GM18870 (cell line): ENCODE measurements around the gene HNRNPLL.
A peak's percentile ranks its signal among the peaks of the same experiment; 100 is the strongest.
"Not testable (repeated sequence)": the region's sequence is repeated elsewhere in the genome, so short reads cannot be mapped to it uniquely, and the experiment has no call there.

ENCODE experiments used
- ATAC-seq: cut with Tn5 transposase; IDR thresholded peaks from one replicate; pipeline ENCODE4 v1.9.1; 2021; ENCODE audit warnings: moderate library complexity; ENCODE audit not compliant: unreplicated experiment

HNRNPLL gene

DNA sequence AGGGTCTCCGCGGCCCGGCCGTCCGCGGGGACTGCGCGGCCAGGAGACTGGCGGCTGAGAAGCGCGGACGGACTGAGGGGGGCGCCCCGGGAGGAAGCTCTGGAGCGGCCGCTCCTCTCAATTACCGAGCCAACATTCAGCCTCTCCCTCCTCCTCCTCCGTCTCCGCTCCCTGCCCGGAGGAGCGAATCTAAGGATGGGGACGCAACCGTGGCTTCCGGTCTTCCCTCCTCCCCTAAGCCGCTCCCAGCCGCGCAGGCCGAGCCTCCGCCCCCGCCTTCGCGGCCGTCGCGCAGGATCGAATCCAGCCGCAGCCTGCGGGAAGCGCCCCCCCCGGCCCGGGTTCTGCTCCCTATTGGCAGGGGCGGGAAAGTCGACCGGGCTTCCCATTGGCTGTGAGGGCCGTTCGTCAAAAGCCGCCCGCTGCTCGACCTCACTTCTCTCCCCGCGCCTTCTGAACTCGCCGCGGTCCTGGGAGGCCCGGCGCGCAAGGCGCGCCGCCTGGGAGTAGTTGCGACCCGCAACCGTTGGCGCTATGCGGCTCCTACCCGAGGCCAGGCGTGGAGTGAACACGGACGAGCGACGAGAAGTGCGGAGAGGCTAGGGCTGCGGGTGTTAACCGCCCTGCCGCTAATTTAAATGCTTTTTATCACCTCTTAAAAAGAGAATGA, at the start of gene HNRNPLL:
TSS of gene HNRNPLL (minus strand) at position 197 of the 670 bp plus-strand sequence. CDS start 302 bp downstream, outside the sequence.
- ATAC-seq: no peak

DNA sequence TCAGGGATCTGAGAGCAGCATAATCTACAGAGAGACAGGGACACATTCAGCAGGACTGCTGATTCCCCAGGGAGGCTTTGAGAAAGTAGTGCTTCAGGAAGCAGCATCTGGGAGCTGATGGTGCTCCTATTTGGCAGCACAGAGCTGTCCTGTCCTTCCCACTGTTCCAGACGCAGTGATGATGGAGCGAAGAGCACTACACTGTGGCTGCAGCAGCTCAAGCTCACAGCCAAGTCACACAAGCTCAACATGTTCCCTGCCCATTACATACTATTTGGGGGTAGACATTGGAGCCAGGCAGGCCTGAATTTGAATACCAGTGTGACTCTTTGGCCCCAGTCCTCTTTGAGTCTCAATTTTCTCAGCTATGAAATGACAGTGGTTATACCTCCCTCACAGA, 48.0 kb upstream of the HNRNPLL start:
- ATAC-seq: no peak

DNA sequence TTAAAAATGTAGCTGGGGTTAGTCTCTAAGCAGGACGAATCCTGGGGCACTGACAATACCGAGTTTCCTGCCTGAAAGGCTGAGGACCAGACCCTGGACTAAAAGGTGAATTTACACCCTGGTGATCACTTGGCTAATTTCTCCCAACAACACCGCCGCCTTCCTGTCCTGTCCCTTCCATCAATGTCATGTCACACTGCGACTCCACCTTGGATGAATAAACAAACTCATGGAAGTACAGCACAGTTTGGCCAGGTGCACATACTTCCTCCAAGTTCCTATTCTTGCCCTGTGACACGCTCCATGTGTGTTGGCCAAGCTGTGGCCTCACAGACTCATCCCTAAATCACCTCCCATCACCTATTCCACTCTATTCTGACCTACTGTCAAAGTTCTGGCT, 47.3 kb upstream of the HNRNPLL start:
- ATAC-seq: no peak

DNA sequence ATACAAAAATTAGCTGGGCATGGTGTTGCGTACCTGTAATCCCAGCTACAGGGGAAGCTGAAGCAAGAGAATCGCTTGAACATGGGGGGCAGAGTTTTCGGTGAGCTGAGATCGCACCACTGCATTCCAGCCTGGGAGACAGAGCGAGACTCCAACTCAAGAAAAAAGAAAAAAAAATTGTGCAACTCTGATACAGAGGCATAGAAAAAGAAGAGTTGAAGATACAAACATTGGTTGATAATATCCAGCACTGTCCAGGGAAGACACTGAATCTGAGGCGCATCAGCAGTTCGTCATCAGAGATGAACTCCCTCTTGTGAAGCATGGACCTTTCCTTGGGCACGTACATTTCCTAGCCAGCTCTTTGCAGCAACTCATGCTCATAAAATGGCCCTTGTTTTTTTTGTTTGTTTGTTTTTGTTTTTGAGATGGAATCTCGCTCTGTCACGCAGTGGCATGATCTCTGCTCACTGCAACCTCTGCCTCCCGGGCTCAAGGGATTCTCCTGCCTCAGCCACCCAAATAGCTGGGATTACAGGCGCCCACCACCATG, 46.5 kb upstream of the HNRNPLL start:
- no peak for ATAC-seq

DNA sequence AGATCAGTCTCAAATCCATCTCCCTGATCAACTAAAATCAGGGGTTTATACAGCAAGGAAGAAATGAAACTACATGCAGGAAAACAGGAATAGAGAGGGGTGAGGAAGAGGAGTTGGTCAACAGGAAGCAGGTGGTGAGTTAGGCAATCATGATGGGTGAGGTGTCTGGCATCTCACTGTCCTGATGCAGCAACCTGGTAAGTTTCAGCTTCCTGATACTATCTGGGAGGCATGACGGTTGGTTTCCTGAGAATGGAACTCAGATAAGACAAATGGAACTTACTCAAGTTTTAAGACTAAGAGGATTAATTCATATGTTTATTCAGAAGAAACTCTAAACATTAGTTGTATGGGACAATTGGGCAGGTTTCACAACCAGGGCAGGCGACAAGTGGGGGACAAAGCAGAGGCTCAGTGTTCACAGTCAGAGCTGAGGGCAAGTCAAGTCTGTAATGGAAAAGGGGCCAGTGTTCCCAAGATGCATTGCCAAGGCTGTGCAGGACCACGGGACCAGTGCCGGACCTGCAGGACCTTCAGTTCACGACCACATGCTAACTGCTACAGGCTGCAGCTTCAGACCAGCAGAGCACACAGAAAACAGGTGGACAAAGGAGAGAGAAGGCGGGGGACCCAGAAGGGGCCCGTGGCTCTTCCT, 45.5 kb upstream of the HNRNPLL start:
- no peak for ATAC-seq

DNA sequence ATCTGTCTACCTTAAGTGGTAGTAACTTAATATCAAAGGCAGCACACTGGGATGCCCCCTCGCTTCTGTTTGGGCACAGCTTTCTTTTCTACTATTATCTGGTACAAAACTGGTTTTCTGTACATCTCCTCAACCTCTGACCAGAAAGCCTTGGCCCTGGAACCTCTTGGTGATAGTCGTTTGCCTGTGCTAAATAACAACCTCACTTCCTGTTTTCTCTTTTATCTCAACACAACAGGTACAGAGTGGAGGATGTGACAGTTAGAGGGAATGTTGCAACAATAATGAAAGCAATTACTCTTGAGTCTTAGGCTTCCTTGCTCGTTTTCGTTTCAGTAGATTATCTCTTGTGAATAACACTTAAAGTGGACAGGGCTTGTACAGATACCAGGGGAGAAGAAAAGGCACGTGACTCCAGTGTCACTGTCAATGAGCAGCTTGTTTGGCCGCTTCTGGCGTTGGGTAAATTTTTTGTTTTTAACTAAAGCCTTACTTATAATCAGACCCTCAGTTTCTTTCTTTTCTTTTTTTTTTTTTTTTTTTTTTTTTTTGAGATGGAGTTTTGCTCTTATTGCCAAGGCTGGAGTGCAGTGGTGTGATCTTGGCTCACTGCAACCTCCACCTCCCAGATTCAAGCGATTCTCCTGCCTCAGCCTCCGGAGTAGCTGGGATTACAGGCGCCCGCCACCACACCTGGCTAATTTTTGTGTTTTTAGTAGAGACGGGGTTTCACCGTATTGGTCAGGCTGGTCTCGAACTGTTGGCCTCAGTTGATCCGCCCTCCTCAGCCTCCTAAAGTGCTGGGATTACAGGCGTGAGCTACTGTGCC, 41.2 kb upstream of the HNRNPLL start:
- ATAC-seq: not testable (repeated sequence)

DNA sequence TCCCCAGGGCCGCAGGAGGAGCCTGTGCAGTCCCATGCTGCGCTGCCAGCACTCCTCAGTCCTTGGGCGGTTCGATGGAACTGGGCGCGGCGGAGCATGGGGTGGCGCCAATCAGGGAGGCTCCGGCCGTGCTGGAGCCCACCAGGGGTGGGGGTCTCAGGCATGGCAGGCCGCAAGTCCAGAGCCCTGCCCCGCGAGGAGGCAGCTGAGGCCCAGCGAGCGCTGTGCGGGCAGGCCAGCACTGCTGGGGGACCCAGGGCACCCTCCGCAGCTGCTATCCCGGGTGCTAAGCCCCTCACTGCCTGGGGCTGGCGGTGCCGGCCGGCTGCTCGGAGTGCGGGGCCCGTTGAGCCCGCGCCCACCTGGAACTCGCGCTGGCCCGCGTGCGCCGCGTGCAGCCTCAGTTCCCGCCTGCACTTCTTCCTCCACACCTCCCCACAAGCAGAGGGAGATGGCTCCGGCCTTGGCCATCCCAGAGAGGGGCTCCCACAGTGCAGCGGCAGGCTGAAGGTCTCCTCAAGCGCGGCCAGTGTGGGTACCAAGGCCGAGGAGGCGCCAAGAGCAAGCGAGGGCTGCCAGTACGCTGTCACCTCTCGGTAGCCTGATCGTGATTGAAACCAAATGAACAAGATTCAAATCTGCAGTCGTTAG, 40.4 kb upstream of the HNRNPLL start:
- no peak for ATAC-seq

DNA sequence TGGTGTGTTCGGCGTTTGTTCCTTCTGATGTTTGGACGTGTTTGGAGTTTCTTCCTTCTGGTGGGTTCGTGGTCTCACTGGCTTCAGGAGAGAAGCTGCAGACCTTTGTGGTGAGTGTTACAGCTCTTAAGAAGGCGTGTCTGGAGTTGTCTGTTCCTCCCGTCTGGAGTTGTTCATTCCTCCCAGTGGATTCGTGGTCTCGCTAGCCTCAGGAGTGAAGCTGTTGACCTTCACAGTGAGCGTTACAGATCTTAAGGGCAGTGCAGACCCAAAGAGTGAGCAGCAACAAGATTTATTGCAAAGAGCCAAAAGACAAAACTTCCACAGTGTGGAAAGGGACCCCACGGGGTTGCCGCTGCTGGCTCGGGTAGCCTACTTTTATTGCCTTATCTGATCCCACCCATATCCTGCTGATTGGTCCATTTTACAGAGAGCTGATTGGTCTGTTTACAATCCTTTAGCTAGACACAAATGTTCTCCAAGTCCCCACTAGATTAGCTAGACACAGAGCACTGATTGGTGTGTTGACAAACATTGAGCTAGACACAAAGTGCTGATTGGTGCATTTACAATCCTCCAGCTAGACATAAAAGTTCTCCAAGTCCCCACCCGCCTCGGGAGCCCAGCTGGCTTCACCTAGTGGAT, 39.8 kb upstream of the HNRNPLL start:
- ATAC-seq: not testable (repeated sequence)

DNA sequence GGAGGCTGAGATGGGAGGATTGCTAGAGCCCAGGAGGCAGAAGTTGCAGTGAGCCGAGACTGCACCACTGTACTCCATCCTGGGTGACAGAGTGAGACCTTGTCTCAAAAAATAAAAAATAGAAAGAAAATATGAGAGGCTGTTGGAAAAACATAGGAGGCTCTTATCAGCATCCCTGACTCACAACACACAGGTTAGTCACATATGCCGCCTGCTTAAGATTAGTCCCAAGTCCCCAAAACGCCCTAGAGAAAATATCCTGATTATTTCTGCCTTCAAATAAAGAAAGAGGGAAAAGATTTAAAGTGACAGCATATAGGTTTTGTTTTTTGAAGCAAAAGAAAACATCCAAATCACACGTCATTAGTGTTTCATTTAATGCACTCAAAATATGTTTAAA, 33.3 kb upstream of the HNRNPLL start:
- ATAC-seq: no peak

DNA sequence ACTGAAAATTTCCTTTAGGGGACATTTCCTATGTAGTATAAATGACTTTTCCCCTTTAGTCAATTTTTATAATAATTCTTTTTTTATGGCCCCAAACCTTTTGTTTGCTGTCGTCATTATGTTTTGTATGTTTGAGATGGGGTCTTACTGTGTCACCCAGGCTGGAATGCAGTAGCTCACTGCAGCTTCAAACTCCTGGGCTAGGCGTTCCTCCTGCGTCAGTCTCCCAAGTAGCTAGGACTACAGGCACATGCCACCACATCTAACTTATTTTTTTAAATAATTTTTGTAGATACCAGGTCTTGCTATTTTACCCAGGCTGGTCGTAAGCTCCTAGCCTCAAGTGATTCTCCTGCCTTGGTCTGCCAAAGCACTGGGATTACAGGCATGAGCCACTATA, 32.4 kb upstream of the HNRNPLL start:
- ATAC-seq: no peak

DNA sequence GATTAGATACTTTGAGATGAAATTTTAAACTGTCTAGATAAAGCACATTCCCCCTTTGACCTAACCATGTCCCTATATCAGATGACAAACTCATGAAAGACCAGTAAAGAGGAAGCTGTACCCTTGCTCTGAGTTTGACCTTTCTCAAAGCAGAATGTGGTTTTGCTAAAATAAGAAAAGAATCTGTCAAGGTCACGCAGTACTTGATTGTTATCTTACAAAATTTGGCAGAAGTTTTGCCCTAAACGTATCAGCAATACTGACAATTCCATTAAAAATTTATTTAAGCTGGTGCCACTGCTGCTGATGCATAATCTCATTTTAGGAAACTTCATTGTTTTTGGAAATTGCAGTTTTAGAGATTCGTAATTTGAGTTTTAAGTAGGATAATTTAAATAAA, 32.0 kb upstream of the HNRNPLL start:
- peak; percentile 86 for ATAC-seq

DNA sequence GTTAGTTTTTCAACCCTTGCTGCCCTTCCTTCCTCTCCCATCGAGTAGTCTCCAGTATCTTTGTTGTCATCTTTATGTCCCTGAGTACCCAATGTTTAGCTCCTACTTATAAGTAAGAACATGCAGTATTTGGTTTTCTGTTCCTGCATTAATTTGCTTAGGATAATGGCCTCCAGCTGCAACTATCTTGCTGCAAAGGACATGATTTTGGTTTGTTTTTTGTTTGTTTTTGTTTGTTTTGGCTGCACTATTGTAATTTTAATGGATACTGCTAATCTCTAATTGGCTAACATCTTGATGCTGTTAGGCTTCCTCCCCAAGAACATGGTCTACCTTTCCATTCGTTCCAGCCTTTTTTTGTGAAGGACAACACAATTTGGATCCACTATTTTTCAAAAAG, 31.2 kb upstream of the HNRNPLL start:
- no peak for ATAC-seq

DNA sequence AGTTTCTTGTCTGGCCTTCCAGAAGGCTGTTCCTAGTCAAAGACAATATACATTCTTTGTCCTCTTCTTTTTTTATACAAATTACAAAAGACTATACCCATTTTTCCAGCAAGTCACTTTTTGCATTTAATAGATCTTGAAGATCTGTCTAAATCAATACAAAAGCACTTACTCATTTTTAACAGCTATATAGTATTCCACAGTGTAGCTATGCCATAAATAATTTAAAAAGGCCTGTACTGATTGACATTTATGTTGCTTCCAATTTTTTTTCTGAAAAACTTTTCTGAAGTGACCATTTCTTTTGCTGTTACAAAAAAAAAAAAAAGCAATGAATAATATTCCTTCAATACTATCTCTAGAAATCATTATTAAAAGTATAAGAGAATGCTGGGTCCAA, 30.3 kb upstream of the HNRNPLL start:
- ATAC-seq: no peak

DNA sequence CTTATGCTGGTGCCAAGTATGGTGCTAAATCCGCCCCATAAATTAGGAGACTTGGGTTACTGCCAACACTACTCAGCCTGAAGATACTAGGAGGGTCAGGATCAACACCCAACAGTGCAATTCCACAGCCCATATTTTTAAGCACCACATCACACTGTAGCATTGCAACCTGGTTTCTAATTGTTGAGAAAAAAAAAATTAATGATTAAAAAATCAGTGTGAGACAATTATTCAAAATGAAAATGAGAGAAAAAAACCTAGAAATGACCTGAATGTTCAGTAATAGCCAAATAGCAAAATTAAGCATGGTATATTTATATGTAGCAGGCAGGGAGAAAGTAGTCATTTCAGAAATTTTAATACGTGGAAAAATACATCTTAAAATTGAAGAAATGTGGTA, 29.2 kb upstream of the HNRNPLL start:
- no peak for ATAC-seq

DNA sequence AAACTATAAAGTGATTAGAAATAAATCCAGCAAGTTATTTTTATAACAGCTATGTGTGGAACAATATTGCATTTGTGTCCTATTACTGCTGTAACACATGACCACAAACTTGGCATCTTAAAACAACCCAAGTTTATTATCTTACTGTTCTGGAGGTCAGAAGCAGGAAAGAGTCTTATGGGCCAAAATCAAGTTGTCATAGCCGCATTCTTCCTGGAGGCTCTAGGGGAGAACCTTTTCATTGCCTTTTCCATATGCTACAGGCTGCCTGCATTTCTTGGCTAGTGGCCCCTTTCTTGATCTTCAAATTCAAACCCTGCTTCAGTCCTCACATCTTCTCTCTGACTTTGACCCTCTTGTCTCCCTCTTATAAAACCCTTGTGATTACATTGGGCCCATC, 27.0 kb upstream of the HNRNPLL start:
- ATAC-seq: no peak

DNA sequence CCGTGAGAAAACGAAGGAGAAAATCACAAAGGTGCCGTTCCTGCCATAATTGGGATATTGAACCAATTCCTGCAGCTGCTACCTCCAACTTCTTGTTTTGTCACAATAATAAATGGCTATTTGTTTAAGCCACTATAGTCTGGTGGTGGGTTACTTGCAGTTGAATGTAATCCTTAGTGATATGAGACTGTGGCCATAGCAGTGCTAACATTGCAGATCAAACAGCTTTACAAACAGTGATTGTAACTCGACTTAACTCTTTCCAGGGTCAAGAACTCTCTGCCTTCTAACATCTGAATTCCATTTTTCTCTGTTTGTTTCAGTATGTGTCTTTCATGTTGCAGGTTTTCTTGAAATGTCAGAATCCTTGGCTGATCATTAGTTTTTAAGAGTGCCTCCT, 24.7 kb upstream of the HNRNPLL start:
- no peak for ATAC-seq

DNA sequence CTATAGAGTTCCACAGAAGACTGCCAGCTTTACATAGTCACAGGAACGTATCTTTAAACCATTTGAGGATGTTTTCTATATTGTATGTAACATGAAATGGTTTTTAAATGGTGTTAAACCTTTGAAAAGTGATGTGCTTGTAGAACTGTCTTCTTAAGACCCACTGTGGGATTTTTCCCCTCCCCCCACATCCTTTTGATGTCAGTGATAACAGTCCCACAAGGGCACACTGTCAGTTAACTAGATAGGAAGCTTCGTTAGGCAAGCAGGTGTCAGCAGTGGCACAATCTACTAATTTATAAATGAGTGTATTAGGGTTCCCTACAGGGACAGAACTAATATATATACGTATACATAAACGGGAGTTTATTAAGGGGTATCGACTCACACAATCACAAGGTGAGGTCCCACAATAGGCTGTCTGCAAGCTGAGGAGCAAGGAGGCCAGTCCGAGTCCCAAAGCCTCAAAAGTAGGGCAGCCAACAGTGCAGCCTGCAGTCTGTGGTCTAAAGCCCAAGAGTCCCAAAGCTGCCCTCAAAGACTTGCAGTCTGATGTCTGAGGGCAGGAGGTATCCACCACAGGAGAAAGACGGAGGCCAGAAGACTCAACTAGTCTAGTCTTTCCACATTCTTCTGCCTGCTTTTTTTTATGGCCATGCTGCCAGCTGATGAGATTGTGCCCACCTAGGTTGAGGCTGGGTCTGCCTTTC, 23.8 kb upstream of the HNRNPLL start:
- no peak for ATAC-seq

DNA sequence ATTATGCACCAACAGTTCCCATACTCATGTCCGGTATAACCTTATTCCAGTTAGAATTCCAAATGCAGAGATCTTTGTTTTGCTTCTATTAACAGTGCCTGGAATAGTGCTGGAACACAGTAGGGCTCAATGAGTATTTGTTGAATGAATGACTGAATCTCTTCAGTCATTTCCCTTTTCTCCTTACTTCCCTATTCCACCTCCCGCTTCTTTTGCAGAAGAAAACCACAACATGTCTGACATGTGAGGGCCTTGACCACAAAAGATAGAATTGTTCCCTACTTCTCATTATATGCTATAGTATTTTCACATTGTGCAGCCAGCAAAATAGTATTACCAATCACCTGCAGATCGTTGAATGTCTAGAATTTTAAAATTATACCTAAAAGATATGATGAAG, 19.5 kb upstream of the HNRNPLL start:
- no peak for ATAC-seq

DNA sequence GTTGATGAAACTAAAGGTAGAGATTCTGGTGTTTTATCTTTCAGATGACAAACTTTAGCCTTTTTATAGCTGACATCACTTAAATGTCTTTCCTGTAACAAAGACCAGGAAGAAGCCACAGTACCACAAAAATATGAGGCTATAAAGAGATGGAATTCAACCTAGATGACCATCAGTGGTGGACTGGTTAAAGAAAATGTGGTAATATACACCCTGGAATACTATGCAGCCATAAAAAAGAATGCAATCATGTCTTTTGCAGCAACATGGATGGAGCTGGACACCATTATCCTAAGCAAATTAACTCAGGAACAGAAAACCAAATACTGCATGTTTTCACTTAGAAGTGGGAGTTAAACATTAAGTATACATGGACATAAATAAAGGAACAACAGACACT, 18.3 kb upstream of the HNRNPLL start:
- ATAC-seq: no peak
